ENCODE results near the gene GRIN2A. TPM values are rescaled to one million over a fixed set of nuclear protein-coding genes. Genes with fewer than 3 reads are reported as not detected.
A peak's percentile ranks its signal among the peaks of the same experiment; 100 is the strongest.

Gene GRIN2A
- total RNA-seq, 1 donor from 2014 or later, result 5.3 TPM

DNA sequence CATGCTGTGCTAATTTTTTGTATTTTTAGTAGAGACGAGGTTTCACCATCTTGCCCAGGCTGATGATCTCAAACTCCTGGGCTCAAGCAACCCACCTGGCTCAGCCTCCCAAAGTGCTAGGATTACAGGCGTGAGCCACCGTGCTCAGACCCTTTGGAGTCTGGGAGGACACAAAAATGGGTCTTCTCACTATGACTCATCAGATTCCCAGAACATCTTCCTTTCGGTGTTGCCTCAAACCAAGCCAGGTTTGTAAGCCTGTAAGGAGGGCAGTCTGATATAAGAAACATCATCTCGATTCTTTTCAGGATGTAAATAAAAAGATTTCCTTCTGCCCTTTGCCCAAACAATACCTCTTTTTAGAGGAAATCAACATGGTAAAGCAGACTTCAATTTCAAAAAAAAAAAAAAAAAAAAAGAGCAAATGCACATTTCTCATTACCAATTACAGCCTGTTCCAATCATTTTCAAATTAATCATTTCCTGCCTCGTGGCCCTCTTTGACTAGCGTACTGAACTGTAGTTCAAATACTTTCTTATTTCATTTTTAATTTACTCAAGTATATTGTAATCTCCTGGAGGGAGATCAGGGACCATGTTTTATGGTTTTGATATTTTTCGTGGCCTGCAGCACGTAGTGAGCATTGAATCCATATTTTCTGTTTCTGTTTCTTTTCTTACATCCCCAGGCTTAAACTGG is 409.6 kb downstream of the GRIN2A start:
- peak; percentile 26 for DNase-seq (ENCODE audit: low spot score)

DNA sequence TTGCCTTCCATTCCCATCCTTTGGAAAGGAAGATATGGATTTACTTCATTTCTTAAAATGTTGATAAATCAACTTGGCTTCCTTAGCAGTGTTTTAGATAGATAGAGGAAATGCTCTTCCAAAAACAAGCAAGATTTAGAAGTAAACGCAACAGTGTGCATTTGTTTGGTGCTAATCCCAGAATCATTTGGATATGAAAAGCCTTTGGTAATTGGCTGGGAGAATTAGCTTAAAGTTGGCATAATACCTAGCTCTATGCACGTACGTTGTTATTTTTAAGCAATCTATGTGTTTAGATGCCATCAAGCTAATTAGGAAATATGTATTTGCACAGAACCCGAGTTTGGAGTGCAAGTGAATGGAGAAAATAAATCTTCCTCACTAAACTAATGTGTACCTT is 415.3 kb downstream of the GRIN2A start:
- no peak for DNase-seq (ENCODE audit: low spot score)

DNA sequence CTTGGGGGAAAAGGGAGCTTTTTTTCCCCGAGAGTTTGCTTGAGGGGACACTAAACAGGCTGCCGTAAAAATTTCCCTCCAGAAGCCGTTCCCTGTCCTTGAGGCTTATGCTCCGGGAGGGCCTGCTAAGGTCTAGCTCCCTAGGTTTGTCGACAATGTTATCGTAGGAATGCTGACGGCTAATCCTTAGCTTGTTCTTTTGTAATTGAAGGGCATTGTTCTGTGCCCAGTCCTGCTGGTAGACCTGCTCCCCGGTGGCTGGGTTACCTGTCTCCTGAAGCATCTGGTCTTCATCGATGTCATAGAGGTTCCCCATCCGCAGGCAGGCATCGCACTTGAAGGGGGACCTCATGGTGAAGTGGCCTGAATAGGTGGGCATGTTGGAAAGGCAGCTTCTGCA is 418.7 kb downstream of the GRIN2A start:
- no peak for DNase-seq (ENCODE audit: low spot score)

DNA sequence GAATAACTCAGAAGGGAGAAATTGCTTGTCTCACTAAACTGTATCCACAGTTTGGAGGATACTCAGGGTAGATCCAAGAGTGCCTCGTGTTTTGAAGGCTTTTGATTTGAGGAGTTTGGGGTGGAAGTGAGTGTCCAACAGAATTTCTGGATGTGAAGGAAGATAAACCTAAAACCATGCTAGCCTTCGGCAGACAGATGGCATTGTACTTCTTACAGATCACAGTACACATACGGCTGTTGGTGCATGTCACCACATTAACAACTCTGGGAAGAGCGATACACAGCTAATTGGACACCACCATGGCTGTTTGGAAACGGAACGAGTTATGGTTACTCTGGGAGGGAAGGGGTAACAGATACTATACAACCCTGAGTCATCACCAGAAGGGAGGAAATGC is 420.4 kb downstream of the GRIN2A start:
- DNase-seq (ENCODE audit: low spot score), result no peak

DNA sequence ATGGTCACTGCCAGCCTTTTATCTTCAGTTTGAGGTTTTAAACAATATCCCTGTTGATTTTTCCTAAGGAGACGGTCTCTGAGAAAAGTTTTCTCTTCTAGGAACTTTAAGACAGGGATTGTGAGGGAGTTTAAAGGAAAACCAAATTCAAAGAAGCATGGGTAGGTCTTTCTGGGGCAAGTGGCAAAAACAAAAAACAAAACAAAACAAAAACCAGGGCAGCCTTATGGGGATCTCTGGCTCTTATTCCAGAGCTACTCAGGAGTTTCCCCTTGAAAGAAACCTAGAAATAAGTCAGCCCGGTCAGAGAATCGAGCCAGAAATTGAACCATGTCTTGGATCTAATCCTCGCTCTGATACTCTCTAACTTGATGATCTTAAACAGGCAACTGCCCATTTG is 424.5 kb downstream of the GRIN2A start:
- DNase-seq (ENCODE audit: low spot score), result peak; percentile 33

DNA sequence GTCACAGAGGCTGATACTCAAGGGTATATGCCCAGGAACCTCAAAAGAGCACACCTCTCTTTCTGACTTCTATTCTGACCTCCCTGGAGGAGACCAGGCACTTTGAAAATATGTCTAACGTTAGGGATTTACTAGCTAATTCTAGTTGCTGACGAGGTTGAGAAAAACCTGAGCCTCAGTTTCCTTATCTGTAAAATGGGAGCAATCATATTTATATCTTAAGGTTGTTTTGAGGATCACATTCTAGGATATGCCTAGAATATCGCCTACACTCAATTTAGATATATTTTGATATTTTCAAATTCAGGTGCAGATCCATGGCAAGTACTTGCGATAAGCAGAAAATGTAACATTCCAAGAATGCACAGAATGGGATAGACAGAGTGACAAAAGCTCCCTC is 425.8 kb downstream of the GRIN2A start:
- DNase-seq (ENCODE audit: low spot score), result no peak

DNA sequence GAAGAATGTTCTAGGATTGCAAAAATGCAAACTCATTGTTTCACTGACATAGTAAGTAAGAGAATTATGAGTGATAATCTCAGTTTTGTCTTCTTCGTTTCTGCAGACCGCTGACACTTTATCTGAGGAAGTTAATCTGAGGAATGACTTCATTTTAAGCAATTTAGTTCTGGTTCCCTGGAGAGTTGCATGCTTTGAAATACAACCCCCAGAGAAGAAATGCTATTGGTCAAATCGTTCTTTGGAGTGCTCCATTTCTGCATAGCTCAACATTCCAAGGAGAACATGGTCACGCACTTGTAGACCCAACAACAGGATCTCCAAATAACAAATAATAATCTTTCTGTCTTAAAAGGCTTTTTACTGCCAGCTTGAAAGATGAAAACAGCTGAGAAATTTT is 427.1 kb downstream of the GRIN2A start:
- DNase-seq (ENCODE audit: low spot score), result no peak

DNA sequence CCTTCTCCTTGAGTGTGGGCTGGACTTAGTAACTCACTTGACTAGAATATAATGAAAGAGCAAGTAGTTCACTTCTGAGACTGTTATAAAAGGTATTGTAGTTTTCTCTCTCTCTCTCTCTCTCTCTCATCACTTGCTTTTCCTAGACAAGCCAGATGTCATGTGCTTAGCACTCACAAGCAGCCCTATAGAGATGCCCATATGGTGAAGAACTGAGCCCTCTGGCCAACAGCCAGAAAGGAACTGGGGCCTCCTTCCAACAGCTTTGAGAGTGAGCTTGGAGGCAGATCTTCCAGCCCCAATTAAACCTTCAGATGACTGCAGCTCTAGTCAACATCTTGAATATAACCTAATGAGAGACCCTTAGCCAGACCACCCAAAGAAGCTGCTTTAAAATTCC is 440.5 kb downstream of the GRIN2A start:
- DNase-seq (ENCODE audit: low spot score), result no peak

DNA sequence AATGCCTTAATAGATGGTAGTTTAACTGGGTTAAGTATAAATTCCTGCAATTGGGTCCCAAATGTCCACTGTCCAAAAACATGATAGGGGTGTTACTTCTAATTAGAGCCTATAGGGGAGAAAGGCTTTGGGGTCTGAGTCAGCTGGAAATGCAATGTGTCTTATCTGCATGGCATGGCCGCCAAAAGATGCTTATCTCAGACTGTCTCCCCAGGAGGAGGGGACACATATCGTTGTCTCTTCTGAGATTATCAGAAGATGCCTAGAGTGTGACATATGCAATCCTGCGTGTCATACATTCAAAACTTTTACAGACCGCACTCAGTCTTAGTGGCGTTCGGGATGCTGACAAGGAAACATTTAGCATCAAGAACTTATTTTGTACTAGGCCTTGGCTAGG is 442.9 kb downstream of the GRIN2A start:
- DNase-seq (ENCODE audit: low spot score), result no peak

DNA sequence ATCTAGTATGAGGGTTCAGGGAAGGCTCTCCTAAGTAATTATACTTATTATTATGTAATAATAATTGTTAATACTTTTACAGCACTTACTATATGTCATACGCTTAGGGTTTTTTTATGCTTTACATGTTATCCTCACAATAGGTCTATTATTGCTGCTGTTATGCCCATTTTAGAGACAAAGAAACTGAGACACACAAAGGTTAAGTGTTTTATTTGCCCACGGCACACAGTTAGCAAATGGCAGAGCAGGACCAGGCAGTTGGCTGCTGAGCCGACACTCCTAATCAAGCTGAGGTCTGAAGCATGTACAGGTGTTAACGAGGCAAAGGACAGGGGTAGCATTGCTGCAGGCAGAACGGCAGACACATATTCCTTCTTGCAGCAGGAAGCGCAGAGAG is 443.5 kb downstream of the GRIN2A start:
- no peak for DNase-seq (ENCODE audit: low spot score)

DNA sequence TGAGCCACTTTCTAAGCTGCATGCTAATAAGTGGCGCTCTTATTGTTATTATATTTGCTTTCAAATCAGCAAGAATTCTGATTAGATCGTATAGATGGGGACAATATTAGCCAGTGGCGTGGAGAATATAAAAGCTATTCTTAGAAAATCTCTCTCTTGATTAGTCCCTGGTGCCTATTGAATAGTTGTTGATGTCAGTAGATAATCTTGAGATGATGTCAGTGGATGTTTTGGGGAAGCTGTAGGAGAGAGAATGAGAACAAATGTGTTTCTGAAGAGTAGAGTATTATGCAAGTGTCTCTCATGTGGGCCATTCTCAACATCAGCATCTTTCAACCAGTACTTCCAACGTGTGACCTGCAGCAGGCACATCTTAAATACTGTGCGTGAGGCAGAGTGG is 445.7 kb downstream of the GRIN2A start:
- DNase-seq (ENCODE audit: low spot score), result no peak

DNA sequence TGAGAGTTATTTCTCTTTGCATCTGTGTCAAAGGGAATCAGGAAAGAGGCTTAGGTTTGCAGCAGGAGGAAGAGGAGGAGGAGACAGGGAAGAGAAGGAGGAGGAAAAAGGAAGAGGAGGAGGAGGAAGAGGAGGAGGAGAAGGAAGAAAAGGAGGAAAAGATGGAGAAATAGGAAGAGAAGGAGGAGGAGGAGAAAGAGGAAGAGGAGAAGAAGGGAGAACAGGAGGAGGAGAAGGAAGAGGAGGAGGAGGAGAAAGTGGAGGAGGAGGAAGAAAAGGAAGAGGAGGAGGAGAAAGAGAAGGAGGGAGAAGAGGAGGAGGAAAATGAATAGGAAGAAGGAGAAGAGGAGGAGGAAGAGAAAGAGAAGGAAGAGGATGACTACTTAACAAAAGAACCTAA is 459.1 kb downstream of the GRIN2A start:
- no peak for DNase-seq (ENCODE audit: low spot score)

DNA sequence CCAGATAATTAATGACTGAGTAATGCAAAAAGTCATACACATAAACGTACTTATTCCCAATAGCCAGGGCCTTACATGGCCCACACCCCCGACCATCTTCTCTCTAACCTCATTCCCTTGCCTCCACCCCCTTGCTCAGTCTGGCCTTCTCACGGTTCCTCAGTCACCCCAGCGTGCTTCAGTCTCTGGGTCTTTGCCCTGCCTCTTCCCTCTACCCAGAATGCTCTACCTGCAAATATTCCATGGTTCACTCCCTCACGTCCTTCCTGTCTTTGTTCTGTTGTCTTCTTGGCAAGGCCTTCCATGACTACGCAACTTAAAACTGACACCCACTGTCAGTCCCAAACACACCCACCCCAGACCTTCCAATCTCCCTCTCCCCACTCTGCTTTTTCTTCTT is 468.3 kb downstream of the GRIN2A start:
- DNase-seq (ENCODE audit: low spot score), result no peak

DNA sequence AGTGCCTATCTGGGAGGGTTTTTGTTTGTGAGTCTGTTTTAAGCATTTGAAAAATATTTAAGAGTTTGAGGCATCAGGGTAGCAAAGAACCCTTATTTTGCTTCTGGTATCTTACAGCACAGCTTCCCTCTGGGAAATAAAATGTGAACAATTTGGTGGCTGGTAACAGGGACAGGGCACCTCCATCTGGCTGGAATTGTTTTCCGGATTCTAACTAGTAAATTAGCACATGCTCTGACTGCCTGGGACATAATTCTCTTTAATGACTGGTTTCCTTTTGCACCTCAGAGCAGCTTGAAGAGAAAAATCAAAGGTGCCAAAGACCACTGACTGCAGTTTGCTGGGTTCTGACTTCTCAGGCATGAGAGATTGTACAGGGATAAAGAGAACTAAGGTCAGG is 469.1 kb downstream of the GRIN2A start:
- DNase-seq (ENCODE audit: low spot score), result no peak

DNA sequence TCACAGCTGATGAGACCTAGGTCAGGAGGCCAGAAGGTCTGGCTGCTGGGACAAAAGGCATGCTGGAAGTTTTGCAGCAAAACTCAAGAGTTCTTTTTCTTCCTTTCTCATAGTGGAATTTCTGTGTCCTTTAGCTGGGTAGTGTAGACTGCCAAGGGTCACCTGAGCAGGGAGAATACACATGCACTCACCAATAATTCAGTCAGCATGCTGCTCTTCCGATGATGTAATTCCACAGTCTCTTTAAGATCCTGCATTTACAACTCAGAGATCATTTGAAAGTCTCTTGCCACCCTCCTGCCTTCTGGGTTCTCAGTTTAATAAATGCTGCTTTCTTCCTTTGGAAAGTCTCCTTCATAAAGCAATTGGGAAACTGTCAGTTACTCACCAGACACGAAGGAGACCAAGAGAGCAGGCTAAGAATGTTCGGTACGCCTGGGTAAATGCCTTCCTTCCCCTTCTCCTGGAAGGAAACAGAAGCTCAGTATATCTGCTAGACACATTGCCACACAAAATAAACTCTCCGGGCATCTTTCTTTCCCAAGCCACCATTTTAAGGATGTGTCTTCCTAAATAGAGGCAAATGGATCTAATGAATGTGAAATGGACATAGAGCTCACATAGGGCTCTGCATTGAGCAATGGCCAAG is 473.1 kb downstream of the GRIN2A start:
- DNase-seq (ENCODE audit: low spot score), result no peak

DNA sequence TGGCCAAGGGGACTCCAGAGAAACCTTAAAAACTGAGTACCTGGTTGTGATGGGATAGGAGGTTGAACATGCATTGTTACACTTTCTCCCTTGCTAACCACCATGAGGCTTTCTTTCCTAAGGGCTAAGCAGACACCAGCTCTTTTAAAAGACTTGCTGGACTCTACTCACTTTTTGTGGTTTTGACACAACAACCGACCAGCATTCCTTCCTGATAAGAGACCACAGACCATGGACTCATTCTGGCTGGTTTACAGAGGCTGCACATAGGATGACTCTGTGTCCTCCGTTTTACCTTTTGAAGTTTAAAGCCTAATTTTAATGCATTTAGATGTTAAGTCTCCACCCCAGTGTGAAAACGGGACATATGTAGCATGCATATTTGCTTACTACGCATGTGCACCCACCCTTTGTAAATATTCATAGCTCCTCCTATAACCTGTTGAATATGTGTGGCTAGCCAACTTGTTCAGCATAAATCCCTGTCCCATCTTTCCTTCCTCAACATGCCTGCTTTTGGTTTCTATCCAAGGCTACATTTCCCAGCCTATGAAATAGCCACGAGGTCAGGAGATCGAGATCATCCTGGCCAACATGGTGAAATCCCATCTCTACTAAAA is 475.9 kb downstream of the GRIN2A start:
- peak; percentile 13 for DNase-seq (ENCODE audit: low spot score)

DNA sequence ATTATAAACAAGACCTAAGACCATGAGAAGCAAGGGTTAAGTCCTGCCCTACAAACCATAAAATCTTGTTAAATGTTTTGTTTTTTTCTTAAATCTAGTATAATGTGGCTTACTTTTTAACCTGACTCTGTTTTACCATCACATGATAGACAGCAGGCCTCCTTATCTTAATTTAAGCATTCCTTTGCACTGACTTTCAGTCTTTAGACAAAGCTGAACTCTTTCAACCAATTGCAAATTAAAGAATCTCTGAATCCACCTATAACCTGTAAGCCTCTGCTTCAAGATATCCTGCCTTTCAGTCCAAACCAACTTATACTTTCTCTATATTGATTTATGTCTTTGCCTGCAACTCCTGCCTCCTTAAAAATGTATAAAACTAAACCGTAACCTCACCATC is 478.5 kb downstream of the GRIN2A start:
- DNase-seq (ENCODE audit: low spot score), result peak; percentile 36

Other genes with a start within 250 kb of the GRIN2A start
- 3.1 TPM for gene ATF7IP2, start 203.6 kb upstream of the GRIN2A start, total RNA-seq (ENCODE audit: insufficient read depth, low replicate concordance)